ENCODE measurements around the gene VSNL1.

The VSNL1 gene

GRCh38 chr2:17658251-17658843 is 117.9 kb downstream of the VSNL1 start:
- no peak overlapping the region for H3K4me3 ChIP-seq (ENCODE audit: low read depth, low read length)
- no peak for DNase-seq (ENCODE audit: low read depth)
- TF ChIP-seq, protein P1, sequence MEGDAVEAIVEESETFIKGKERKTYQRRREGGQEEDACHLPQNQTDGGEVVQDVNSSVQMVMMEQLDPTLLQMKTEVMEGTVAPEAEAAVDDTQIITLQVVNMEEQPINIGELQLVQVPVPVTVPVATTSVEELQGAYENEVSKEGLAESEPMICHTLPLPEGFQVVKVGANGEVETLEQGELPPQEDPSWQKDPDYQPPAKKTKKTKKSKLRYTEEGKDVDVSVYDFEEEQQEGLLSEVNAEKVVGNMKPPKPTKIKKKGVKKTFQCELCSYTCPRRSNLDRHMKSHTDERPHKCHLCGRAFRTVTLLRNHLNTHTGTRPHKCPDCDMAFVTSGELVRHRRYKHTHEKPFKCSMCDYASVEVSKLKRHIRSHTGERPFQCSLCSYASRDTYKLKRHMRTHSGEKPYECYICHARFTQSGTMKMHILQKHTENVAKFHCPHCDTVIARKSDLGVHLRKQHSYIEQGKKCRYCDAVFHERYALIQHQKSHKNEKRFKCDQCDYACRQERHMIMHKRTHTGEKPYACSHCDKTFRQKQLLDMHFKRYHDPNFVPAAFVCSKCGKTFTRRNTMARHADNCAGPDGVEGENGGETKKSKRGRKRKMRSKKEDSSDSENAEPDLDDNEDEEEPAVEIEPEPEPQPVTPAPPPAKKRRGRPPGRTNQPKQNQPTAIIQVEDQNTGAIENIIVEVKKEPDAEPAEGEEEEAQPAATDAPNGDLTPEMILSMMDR (IDR thresholded peaks at IDR 0.05; ENCODE audit: control insufficient read depth, extremely low read depth, insufficient read depth): no peak

DNA sequence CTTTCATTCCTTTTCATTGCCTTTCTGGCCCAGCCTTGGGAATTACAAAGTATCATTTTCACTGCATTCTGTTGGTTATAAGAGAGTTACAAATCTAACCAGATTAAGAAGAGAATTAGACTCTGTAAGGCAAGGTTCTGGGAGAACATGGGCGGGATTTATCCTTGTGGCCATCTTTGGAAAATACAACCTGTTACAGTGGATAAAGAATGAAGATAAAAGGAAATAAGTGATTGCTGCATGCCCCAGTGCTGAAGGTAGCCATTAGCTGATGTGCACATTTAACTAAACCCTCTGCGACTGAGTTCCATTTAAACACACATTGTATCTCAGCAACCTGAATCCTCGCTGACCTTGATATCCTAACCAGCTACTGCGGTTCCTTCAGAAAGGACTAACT is 119.7 kb downstream of the VSNL1 start:
- TF ChIP-seq, protein P1 (IDR thresholded peaks at IDR 0.05; ENCODE audit: control insufficient read depth, extremely low read depth, insufficient read depth): no peak
- no peak for DNase-seq (ENCODE audit: low read depth)
- H3K4me3 ChIP-seq (ENCODE audit: low read depth, low read length): no peak overlapping the region

DNA sequence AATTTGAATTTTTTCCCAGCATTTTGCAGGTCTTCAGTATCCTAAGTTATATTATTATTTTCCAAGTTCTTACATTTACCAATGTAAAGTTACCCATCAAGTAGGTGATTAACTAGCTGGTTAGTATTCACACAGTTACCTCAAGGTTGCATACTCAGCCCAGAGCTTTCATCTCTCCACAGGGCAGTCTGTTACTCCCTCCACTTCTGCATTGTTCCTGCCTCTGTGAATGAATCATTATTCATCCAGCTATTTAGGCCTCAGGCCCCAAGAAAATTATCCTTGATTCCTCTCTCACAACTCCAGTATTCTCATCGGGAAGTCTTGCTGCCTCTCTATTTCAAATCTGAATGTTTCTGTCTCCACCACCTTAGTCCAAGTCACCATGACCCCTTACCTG is 121.0 kb downstream of the VSNL1 start:
- DNase-seq (ENCODE audit: low read depth): no peak
- no peak overlapping the region for H3K4me3 ChIP-seq (ENCODE audit: low read depth, low read length)
- TF ChIP-seq, protein P1 (IDR thresholded peaks at IDR 0.05; ENCODE audit: control insufficient read depth, extremely low read depth, insufficient read depth): no peak

DNA sequence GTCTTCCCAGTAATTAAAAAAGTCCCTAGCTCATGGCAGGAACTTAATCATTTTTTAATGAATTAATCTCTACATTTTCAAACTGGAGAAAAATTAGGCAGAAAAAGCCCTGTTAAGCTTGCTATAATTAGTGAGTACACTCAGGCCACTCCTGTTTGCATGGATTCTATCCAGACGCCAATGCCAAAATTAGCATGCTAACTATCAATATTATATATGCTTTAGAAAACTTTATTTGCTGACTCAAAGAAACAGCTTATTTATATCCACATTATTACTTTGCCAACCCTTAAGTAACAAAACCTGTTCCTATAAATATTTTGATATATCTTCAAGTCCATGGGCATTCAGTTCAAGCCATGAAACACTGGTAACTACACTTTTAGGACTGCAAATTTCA is 122.2 kb downstream of the VSNL1 start:
- DNase-seq (ENCODE audit: low read depth): peak; percentile 82
- TF ChIP-seq, protein P1 (IDR thresholded peaks at IDR 0.05; ENCODE audit: control insufficient read depth, extremely low read depth, insufficient read depth): no peak
- H3K4me3 ChIP-seq (ENCODE audit: low read depth, low read length): no peak overlapping the region

GRCh38 chr2:17664534-17664933 is 124.0 kb downstream of the VSNL1 start:
- TF ChIP-seq, protein P1 (IDR thresholded peaks at IDR 0.05; ENCODE audit: control insufficient read depth, extremely low read depth, insufficient read depth): no peak
- no peak overlapping the region for H3K4me3 ChIP-seq (ENCODE audit: low read depth, low read length)
- no peak for DNase-seq (ENCODE audit: low read depth)

- DNase-seq (ENCODE audit: low read depth): no peak
- no peak overlapping the region for H3K4me3 ChIP-seq (ENCODE audit: low read depth, low read length)
- TF ChIP-seq, protein P1 (IDR thresholded peaks at IDR 0.05; ENCODE audit: control insufficient read depth, extremely low read depth, insufficient read depth): no peak
Observed at GRCh38 chr2:17667898-17668297, 127.4 kb downstream of the VSNL1 start.

Measured in LNCaP clone FGC (cell line).